HAP-1 (cell line): Measurements from ENCODE around the gene SCAF11.

Source experiments
- DNase-seq, 2 experiments: peaks; one replicate each; pipeline ENCODE4 v3.0.0-alpha.2; 2016 to 2020; ENCODE audit warnings: low spot score in 2 of 2
- H3K27me3 ChIP-seq: fragments of 250-450 bp; sonication (Bioruptor Pico); 2 replicates; pipeline ENCODE4 v1.5.1; 2020; ENCODE audit warnings: low read depth, mild to moderate bottlenecking, moderate library complexity
- H3K36me3 ChIP-seq: fragments of 250-450 bp; sonication (Bioruptor Pico); replicated peaks from 2 replicates; pipeline ENCODE4 v1.5.1; 2020; ENCODE audit warnings: mild to moderate bottlenecking
- H3K4me1 ChIP-seq: fragments of 250-450 bp; sonication (Bioruptor Pico); 2 replicates; pipeline ENCODE4 v1.5.1; 2020; ENCODE audit warnings: mild to moderate bottlenecking
- H3K4me3 ChIP-seq: fragments of 250-450 bp; sonication (Bioruptor Pico); 2 replicates; pipeline ENCODE4 v1.5.1; 2020; ENCODE audit warnings: mild to moderate bottlenecking, moderate library complexity
- H3K9me3 ChIP-seq: fragments of 250-450 bp; sonication (Bioruptor Pico); 2 replicates; pipeline ENCODE4 v1.5.1; 2020; ENCODE audit warnings: mild to moderate bottlenecking, moderate library complexity
- in situ Hi-C: fragments of 300-500 bp; cut with MboI; formaldehyde crosslinking; loops from 3 replicates; pipeline ENCODE4 v1.14.3; 2020; ENCODE audit warnings: low sequenced_read_pairs, inconsistent platforms, mixed read lengths

Gene SCAF11

DNA sequence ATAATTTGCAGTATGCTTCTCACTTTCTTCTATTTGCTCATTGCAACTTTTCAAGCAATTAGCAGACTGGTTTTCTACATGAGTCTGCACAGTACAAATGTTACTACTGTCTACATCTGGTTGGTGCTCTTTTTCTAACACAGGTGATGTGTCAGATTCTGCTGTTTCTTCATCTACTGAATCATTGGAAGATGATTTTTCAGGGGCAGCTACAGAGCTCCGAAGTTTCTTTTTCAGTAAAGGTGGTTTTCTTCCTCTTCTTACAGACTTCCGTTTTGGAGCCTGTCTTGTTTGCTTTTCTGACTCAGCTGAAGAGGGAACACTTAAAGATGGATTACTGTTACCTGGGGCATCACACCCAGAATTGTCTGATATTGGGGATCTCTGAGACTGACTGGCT lies 62.1 kb downstream of the SCAF11 start:
- Histone ChIP-seq H3K36me3 (peaks cover 49% of the 10 kb centered on the region), H3K4me1 (no peaks in the 10 kb centered on the region), H3K27me3 (no peaks in the 10 kb centered on the region), H3K4me3 (no peak overlapping the region), H3K9me3 (no peaks in the 10 kb centered on the region)
- in situ Hi-C loops: no loop called here
- DNase-seq: no peak

DNA sequence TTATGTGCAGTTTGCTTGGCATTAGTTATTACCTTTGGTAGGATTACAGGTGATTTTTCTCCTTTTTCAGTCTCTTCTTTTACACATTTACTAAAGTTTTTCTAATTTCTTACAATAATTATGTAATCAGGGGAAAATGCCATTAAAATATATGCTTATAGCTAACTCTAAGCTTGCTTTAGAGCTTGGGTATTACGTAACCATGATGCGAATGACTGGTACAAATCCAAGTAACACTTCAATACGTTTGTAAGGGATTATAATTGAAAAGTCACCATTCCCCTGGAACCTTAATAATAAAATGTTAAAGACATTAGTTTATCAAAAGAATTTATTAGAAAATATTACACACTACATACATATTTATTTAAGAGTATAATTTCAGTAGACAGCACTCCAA lies 71.6 kb downstream of the SCAF11 start:
- Histone ChIP-seq H3K4me3 (no peak overlapping the region), H3K36me3 (peaks cover 13% of the 10 kb centered on the region), H3K4me1 (peaks cover 4% of the 10 kb centered on the region; the same call in 1 of the 2 replicates), H3K9me3 (no peaks in the 10 kb centered on the region), H3K27me3 (no peaks in the 10 kb centered on the region)
- DNase-seq: no peak
- in situ Hi-C loops: no loop called here

DNA sequence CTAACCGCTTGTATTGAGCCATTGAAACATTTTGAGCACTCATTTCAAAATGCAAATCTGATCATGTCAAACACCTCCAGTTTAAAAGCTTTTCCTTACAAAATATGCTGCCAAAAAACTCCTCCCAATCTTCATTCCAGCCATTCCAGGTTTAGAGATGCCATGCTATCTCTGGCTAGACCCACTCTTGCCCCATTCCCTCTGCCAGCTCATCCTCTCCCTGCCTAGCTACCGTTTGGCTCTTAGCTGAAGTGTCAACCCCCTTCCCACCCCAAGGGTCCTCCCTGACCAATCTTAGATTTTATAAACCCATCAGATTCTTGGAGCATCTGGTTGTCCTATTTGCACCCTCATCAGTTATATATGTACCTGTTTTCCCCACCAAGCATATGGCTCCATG lies 75.0 kb downstream of the SCAF11 start:
- in situ Hi-C loops: no loop called here
- H3K36me3 ChIP-seq: peaks cover 4% of the 10 kb centered on the region; the same call in 1 of the 2 replicates
- H3K4me1 ChIP-seq: no peaks in the 10 kb centered on the region
- H3K9me3 ChIP-seq: no peaks in the 10 kb centered on the region
- no peaks in the 10 kb centered on the region for H3K27me3 ChIP-seq
- DNase-seq: no peak
- H3K4me3 ChIP-seq: no peak overlapping the region

DNA sequence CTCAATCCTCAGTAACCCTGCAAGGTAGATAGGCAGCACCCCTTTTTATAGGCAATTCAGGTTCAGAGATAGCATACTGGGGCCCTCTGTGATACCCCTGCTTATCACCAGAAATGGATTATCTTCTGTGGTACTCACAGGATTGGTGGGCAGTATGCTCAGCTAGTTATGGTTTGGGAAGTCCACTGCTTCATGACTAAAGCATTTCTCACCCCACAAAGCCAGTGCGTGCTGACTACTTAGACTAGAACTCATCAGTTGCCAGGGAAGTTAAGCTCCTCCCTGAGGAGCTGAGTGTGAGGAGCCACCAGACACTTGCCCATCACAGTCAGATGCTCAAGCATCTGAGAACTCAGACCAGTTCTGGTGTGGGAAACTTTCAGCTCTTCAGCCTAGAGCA lies 76.3 kb downstream of the SCAF11 start:
- no peak overlapping the region for H3K4me3 ChIP-seq
- no peaks in the 10 kb centered on the region for H3K27me3 ChIP-seq
- no peaks in the 10 kb centered on the region for H3K4me1 ChIP-seq
- in situ Hi-C loops: no loop called here
- no peak for DNase-seq
- H3K9me3 ChIP-seq: no peaks in the 10 kb centered on the region
- H3K36me3 ChIP-seq: peaks cover 2% of the 10 kb centered on the region; the same call in 1 of the 2 replicates

DNA sequence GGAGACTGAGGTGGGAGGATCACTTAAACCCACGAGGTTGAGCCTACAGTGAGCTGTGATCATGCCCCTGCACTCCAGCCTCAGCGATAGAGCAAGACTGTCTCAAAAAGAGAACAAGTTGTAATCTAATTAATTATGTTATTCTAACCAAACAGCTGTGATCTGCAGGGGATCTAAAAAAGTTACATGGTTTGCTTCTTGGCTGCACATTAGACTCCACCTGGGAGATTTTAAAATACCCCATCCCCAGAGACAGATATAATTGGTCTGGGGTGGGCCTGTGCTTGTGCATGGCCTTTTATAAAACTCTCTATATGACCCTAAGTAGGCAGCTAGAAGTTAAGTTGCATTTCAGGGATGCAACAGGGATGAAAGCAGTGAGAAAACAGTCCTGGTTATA lies 76.7 kb downstream of the SCAF11 start:
- Histone ChIP-seq H3K4me3 (no peak overlapping the region), H3K36me3 (no peaks in the 10 kb centered on the region), H3K9me3 (no peaks in the 10 kb centered on the region), H3K27me3 (no peaks in the 10 kb centered on the region), H3K4me1 (no peaks in the 10 kb centered on the region)
- DNase-seq: no peak
- in situ Hi-C loops: no loop called here

DNA sequence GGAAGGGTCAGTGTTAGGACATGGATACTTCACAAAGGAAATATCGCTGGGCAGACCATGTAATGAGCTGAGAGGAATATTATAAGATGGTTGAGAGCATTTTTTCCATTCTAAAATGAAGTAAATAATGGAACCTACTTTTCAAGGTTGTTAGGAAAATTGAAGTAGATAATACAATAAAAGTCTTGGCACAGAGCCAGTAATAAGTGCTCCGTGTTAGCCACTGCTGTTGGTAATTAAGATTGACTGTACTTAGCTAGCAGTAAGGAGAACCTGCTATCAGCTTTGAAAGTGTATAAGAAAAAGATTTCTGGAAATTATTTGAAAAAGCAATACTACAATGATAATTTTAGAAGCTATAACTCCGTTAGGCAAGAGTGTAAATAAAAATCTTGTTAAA lies 77.6 kb downstream of the SCAF11 start:
- in situ Hi-C loops: no loop called here
- Histone ChIP-seq H3K27me3 (no peaks in the 10 kb centered on the region), H3K36me3 (no peaks in the 10 kb centered on the region), H3K9me3 (no peaks in the 10 kb centered on the region), H3K4me1 (no peaks in the 10 kb centered on the region), H3K4me3 (no peak overlapping the region)
- no peak for DNase-seq

DNA sequence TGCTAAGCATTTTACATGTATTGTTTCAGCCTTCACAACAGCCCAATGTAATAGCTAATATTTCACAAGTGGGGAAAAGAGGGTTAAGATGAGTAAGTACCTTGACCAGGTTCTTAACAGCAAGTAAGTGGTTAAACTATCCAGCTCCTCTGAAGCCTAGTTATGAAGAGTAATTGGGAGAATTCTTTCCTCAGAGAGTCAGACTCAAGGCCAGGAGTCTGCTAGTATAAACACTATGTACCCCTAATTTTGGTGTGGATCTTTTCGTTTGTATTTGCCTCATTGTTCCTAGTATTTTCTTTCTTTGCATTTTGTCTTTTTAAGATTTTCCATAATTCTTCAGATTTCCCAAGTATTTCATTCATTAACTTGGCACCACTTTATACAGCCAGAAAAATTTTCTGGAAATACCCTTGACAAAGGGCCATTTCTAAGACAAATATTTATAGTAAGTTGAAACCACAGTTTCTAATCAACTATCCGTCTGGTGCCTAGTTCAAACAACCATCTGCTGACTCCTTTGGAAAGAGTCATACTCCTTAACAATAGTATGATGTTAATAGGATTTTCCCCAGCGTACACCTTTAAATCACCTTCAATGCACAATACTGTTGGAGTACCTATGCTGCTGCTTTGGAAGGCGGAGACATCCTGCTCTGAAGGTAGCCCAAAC lies 81.2 kb downstream of the SCAF11 start:
- in situ Hi-C loops: no loop called here
- no peak for DNase-seq
- Histone ChIP-seq H3K4me3 (no peak overlapping the region), H3K4me1 (no peaks in the 10 kb centered on the region), H3K9me3 (no peaks in the 10 kb centered on the region), H3K36me3 (peaks cover 5% of the 10 kb centered on the region; the same call in 1 of the 2 replicates), H3K27me3 (no peaks in the 10 kb centered on the region)

DNA sequence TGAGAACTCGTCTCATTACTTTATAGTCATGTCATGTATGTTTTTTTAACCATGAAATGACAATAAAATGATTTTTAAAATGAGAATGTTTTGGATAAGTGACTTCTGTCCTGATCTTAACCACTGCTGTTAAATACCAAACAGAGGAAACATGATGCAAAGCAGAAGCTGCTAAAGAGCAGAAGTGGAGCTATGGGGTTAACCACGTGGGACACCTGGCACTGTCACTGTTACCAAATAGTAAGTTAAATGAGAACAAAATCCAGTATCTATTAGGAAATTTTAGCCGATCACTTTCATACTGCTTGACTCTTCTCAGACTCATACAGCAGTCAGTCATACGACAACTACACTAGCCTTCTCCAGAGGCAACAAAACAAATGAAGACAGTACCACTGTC lies 82.4 kb downstream of the SCAF11 start:
- H3K4me3 ChIP-seq: no peak overlapping the region
- no peaks in the 10 kb centered on the region for H3K4me1 ChIP-seq
- H3K9me3 ChIP-seq: no peaks in the 10 kb centered on the region
- no peaks in the 10 kb centered on the region for H3K27me3 ChIP-seq
- in situ Hi-C loops: no loop called here
- peaks cover 7% of the 10 kb centered on the region; the same call in 1 of the 2 replicates for H3K36me3 ChIP-seq
- DNase-seq: no peak

DNA sequence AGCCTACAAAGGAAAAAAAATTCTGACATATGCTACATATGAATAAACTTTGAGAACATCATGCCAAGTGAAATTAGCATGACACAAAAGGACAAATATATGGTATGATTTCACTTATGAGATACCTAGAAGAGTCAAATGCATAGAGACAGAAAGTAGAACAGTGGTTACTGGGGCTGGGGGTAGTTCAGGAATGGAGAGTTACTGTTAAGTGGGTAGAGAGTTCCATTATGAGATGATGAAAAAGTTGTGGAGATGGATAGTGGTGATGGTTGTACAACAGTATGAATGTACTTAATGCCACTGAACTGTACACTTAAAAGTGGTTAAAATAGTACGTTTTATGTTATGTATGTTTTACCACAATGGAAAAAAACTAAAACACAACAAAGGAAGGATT lies 92.3 kb downstream of the SCAF11 start:
- Histone ChIP-seq H3K36me3 (peaks cover under 1% of the 10 kb centered on the region; the same call in 1 of the 2 replicates), H3K27me3 (no peaks in the 10 kb centered on the region), H3K4me1 (no peaks in the 10 kb centered on the region), H3K9me3 (no peaks in the 10 kb centered on the region; the same call in 1 of the 2 replicates), H3K4me3 (no peak overlapping the region)
- DNase-seq: no peak
- in situ Hi-C loops: no loop called here

DNA sequence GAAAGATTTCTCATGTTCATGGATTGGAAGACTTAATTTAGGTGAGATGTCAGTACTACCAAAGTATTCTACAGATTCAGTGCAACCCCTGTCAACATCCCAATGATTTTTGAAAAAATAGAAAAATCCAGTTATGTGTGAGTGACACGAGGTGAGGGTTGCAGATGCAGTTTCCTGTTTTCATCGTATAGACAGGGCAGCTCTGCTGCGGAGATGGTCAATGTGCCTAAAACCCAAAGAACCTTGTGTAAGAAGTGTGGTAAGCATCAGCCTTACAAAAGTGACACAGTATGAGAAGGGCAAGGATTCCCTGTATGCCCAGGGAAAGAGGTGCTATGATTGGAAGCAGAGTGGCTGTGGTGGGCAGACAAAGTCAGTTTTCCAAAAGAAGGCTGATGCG lies 94.4 kb downstream of the SCAF11 start:
- no peak overlapping the region for H3K4me3 ChIP-seq
- peaks cover 5% of the 10 kb centered on the region; the same call in 1 of the 2 replicates for H3K36me3 ChIP-seq
- no peaks in the 10 kb centered on the region; the same call in 1 of the 2 replicates for H3K9me3 ChIP-seq
- no peaks in the 10 kb centered on the region for H3K4me1 ChIP-seq
- in situ Hi-C loops: no loop called here
- DNase-seq: no peak
- H3K27me3 ChIP-seq: no peaks in the 10 kb centered on the region

DNA sequence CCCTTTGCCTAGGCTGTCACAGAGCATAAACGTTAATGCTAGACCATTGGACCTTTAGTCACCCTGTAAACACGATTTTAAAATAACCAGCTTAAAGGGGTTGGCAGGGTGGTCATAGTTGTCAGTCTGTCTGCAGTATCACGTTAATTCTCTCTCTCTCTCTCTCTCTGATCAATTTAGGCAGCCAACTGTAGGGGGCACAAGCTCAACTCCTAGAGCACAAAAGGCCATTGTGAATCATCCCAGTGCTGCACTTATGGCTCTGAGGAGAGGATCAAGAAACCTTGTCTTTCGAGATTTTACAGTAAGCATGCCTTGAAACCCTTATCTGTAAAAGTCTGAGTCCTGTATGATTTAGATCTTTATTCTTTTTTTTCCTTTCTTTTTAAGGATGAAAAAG lies 97.1 kb downstream of the SCAF11 start:
- Histone ChIP-seq H3K36me3 (peaks cover 5% of the 10 kb centered on the region; the same call in 1 of the 2 replicates), H3K27me3 (no peaks in the 10 kb centered on the region), H3K4me3 (no peak overlapping the region), H3K9me3 (no peaks in the 10 kb centered on the region; the same call in 1 of the 2 replicates), H3K4me1 (no peaks in the 10 kb centered on the region)
- no peak for DNase-seq
- in situ Hi-C loops: no loop called here

DNA sequence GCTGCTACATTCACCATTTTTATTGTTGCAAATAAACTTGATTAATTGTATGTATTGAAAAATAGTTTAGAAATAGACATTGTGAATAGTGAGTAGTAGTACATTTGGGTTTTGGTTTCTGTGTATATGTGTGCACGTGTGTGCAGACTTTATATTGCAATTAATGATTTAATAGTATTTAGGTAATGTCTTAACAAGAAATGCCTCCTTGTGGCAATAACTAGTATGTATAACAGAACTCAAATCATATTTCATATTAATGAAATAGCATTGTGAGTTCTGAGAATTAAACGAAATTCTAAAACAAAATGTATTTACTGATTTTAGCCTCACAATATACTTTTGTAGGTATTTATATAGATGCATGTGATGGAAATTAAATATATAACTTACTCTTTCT lies 100.1 kb downstream of the SCAF11 start:
- no peaks in the 10 kb centered on the region; the same call in 1 of the 2 replicates for H3K9me3 ChIP-seq
- no peak overlapping the region for H3K4me3 ChIP-seq
- no peaks in the 10 kb centered on the region for H3K27me3 ChIP-seq
- peaks cover 18% of the 10 kb centered on the region for H3K36me3 ChIP-seq
- peaks cover 3% of the 10 kb centered on the region; the same call in 1 of the 2 replicates for H3K4me1 ChIP-seq
- no peak for DNase-seq
- in situ Hi-C loops: no loop called here

DNA sequence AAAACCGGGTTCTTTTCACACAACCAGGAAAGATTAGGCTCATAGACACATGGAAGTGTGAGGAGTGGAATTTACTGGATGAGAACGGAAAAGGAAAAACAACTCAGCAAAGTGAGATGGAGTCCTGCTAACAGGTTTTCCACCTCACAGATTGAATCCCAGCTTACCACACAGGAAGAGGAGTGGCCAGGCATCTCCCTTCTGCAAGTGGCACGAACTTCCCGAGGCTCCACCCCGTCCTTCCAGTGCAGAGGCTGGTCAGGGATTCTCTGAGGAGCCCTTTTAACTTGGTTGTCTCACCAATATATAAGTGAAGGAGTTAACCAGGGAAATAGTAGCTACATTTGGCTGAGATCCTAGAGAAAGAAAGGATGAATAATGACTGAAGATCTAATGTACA lies 102.8 kb downstream of the SCAF11 start:
- Histone ChIP-seq H3K36me3 (peaks cover 26% of the 10 kb centered on the region), H3K4me3 (no peak overlapping the region), H3K27me3 (no peaks in the 10 kb centered on the region), H3K9me3 (no peaks in the 10 kb centered on the region; the same call in 1 of the 2 replicates), H3K4me1 (peaks cover 3% of the 10 kb centered on the region; the same call in 1 of the 2 replicates)
- no peak for DNase-seq
- in situ Hi-C loops: no loop called here

DNA sequence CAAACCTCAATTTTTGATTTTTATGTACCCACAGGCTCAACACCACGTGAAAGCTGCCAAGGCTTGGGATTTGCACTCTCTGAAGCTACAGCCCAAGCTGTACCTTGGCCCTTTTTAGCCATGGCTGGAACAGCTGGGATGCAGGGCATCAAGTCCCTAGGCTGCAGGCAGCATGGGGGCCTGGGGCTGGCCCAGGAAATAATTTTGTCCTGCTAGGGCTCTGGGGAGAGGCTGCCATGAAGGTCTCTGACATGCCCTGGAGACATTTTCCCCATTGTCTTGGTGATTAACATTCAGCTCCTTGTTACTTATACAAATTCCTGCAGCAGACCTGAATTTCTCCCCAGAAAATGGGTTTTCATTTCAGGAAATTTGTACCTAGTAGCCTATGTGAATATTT lies 103.7 kb downstream of the SCAF11 start:
- DNase-seq: peak; percentile 3 to 31
- in situ Hi-C loops: no loop called here
- peaks cover 21% of the 10 kb centered on the region for H3K36me3 ChIP-seq

More for the DNA sequence above, 103.7 kb downstream of the SCAF11 start:
- Histone ChIP-seq H3K4me3 (no peak overlapping the region), H3K27me3 (no peaks in the 10 kb centered on the region), H3K4me1 (peaks cover 3% of the 10 kb centered on the region; the same call in 1 of the 2 replicates), H3K9me3 (no peaks in the 10 kb centered on the region; the same call in 1 of the 2 replicates)
